GM23338 (cell line): ENCODE results near the gene GABRE. TPM values are rescaled to one million over a fixed set of nuclear protein-coding genes. Genes with fewer than 3 reads are reported as not detected.

ENCODE experiments used
- ATAC-seq: fragments of 200-7000 bp; cut with Tn5 transposase; 3 replicates; pipeline ENCODE4 v1.9.1; 2020
- DNase-seq: peaks from one replicate; pipeline ENCODE4 v3.0.0-alpha.2; 2015; ENCODE audit warnings: low spot score
- H2AFZ ChIP-seq: fragments of 200-600 bp; sonication (generic); 2 replicates; pipeline ENCODE4 v1.8.0; 2016; ENCODE audit warnings: antibody characterized with exemption, mild to moderate bottlenecking, moderate library complexity
- H3F3A ChIP-seq: fragments of 200-600 bp; sonication (generic); replicated peaks from 2 replicates; pipeline ENCODE4 v1.8.0; 2017; ENCODE audit warnings: antibody characterized with exemption, mixed run types, low read depth
- H3K27ac ChIP-seq: fragments of 200-600 bp; sonication (generic); 2 replicates; pipeline ENCODE4 v1.6.1; 2016; ENCODE audit warnings: low read depth
- H3K27me3 ChIP-seq: fragments of 200-600 bp; sonication (generic); 2 replicates; pipeline ENCODE4 v1.8.0; 2016; ENCODE audit warnings: mild to moderate bottlenecking, mixed run types, moderate library complexity; ENCODE audit not compliant: insufficient read depth
- H3K36me3 ChIP-seq: fragments of 200-600 bp; sonication (generic); 2 replicates; pipeline ENCODE4 v1.8.0; 2016; ENCODE audit warnings: mild to moderate bottlenecking; ENCODE audit not compliant: insufficient read depth
- H3K4me1 ChIP-seq: fragments of 200-600 bp; sonication (generic); 2 replicates; pipeline ENCODE4 v1.8.0; 2016; ENCODE audit warnings: mild to moderate bottlenecking, moderate library complexity; ENCODE audit not compliant: insufficient read depth
- H3K4me2 ChIP-seq: fragments of 200-600 bp; sonication (generic); 2 replicates; pipeline ENCODE4 v1.7.1; 2017; ENCODE audit warnings: mixed run types
- H3K4me3 ChIP-seq: fragments of 200-600 bp; sonication (generic); 2 replicates; pipeline ENCODE4 v1.6.1; 2016; ENCODE audit warnings: mixed run types
- H3K79me2 ChIP-seq: fragments of 200-600 bp; sonication (generic); replicated peaks from 2 replicates; pipeline ENCODE4 v1.8.0; 2017; ENCODE audit warnings: mild to moderate bottlenecking; ENCODE audit not compliant: insufficient read depth
- H3K9me2 ChIP-seq: fragments of 200-600 bp; sonication (generic); 2 replicates; pipeline ENCODE4 v1.8.0; 2017; ENCODE audit not compliant: insufficient read depth
- H4K20me1 ChIP-seq: fragments of 200-600 bp; sonication (generic); replicated peaks from 2 replicates; pipeline ENCODE4 v1.8.0; 2017; ENCODE audit warnings: mild to moderate bottlenecking; ENCODE audit not compliant: insufficient read depth
- H3K27ac Mint-ChIP-seq: 2 replicates; pipeline ENCODE4 v1.8.0; 2020; ENCODE audit warnings: inconsistent platforms, mild to moderate bottlenecking, moderate library complexity, mixed read lengths
- H3K27me3 Mint-ChIP-seq: 3 replicates; pipeline ENCODE4 v1.8.0; 2022; ENCODE audit warnings: low read depth, mild to moderate bottlenecking, moderate library complexity, mixed read lengths, inconsistent platforms; ENCODE audit not compliant: insufficient read depth, poor library complexity
- H3K36me3 Mint-ChIP-seq: 3 replicates; pipeline ENCODE4 v1.8.0; 2021; ENCODE audit warnings: low read depth, mild to moderate bottlenecking, inconsistent platforms, moderate library complexity, mixed read lengths
- H3K4me1 Mint-ChIP-seq: 3 replicates; pipeline ENCODE4 v1.8.0; 2020; ENCODE audit warnings: mild to moderate bottlenecking, inconsistent platforms, mixed read lengths
- H3K4me3 Mint-ChIP-seq: 3 replicates; pipeline ENCODE4 v1.8.0; 2021; ENCODE audit warnings: moderate library complexity, mild to moderate bottlenecking, inconsistent platforms, mixed read lengths
- H3K9me3 Mint-ChIP-seq: 3 replicates; pipeline ENCODE4 v1.8.0; 2020; ENCODE audit warnings: moderate library complexity, mild to moderate bottlenecking, inconsistent platforms, mixed read lengths
- CREB1 ChIP-seq: fragments of 250-450 bp; sonication (Bioruptor Pico); IDR thresholded peaks from 2 replicates; pipeline ENCODE4 v1.5.0; 2020; ENCODE audit warnings: low read depth, mild to moderate bottlenecking, moderate library complexity
- CTCF ChIP-seq, 2 experiments: fragments of 200-600 bp in 1 of 2; sonication (generic) in 1 of 2; conservative IDR thresholded peaks; 2 replicates each; pipeline versions ENCODE4 v1.5.1 to v1.6.1; 2016 to 2017; ENCODE audit warnings: antibody characterized with exemption in 2 of 2, low read depth in 2 of 2, mild to moderate bottlenecking in 2 of 2, moderate library complexity in 1 of 2
- ETS1 ChIP-seq: IDR thresholded peaks from 2 replicates; pipeline ENCODE4 v1.6.1; 2016; ENCODE audit warnings: antibody characterized with exemption
- EZH2 ChIP-seq: fragments of 200-600 bp; sonication (generic); IDR thresholded peaks from one replicate; pipeline ENCODE4 v1.8.0; 2017; ENCODE audit warnings: antibody characterized with exemption, mild to moderate bottlenecking, low read depth; ENCODE audit not compliant: unreplicated experiment
- EZH2phosphoT487 ChIP-seq: fragments of 200-600 bp; sonication (generic); IDR thresholded peaks from one replicate; pipeline ENCODE4 v1.8.1; 2018; ENCODE audit warnings: antibody characterized with exemption; ENCODE audit not compliant: unreplicated experiment
- JUNB ChIP-seq: IDR thresholded peaks from one replicate; pipeline ENCODE4 v1.6.1; 2016; ENCODE audit warnings: antibody characterized with exemption; ENCODE audit not compliant: unreplicated experiment
- NANOG ChIP-seq: IDR thresholded peaks from 2 replicates; pipeline ENCODE4 v1.6.1; 2016; ENCODE audit warnings: antibody characterized with exemption, borderline replicate concordance
- POLR2AphosphoS5 ChIP-seq: IDR thresholded peaks from 2 replicates; pipeline ENCODE4 v1.6.1; 2016; ENCODE audit warnings: antibody characterized with exemption, low read depth
- REST ChIP-seq: IDR thresholded peaks from one replicate; pipeline ENCODE4 v1.6.1; 2018; ENCODE audit warnings: antibody characterized with exemption; ENCODE audit not compliant: unreplicated experiment
- STAT1 ChIP-seq: IDR thresholded peaks from one replicate; pipeline ENCODE4 v1.6.1; 2016; ENCODE audit warnings: antibody characterized with exemption; ENCODE audit not compliant: unreplicated experiment
- ZNF114 ChIP-seq: fragments of 250-450 bp; sonication (Bioruptor Pico); IDR thresholded peaks from 2 replicates; pipeline ENCODE4 v1.5.0; 2020; ENCODE audit warnings: mild to moderate bottlenecking, moderate library complexity
- ZNF331 ChIP-seq: fragments of 250-450 bp; sonication (Bioruptor Pico); IDR thresholded peaks from 2 replicates; pipeline ENCODE4 v1.5.0; 2020; ENCODE audit warnings: low read depth, mild to moderate bottlenecking, moderate library complexity
- ZNF462 ChIP-seq: fragments of 250-450 bp; sonication (Bioruptor Pico); IDR thresholded peaks from 2 replicates; pipeline ENCODE4 v1.5.0; 2020; ENCODE audit warnings: mild to moderate bottlenecking, moderate library complexity
- polyA plus RNA-seq: library from polyadenylated mRNA; unstranded; fragments of >200 nt; fragmentation: Nextera tagmentation; extraction: Ambion mirVana; gene quantifications from 2 replicates; pipeline ENCODE4 v1.2.1, GENCODE V29; 2016
- total RNA-seq: library from RNA; depleted of rRNA; stranded (reverse); fragments of >200 nt; shearing (Covaris generic); gene quantifications from 2 replicates; pipeline ENCODE4 v1.2.3, GENCODE V29; 2014

The GABRE gene
- total and polyA plus RNA-seq, 2 experiments from 2014 or later: 4.9 to 8.3 TPM

GRCh38 chrX:151983186-151983585 is 8.7 kb upstream of the GABRE start:
- Histone ChIP-seq H3K4me2 (no peak overlapping the region), H4K20me1 (no peaks in the 10 kb centered on the region), H3K4me1 (no peaks in the 10 kb centered on the region), H3K36me3 (no peaks in the 10 kb centered on the region), H3K27ac (no peak overlapping the region), H3K79me2 (no peaks in the 10 kb centered on the region), H2AFZ (no peak overlapping the region), H3K4me3 (no peak overlapping the region), H3K27me3 (no peaks in the 10 kb centered on the region), H3F3A (no peaks in the 10 kb centered on the region), H3K9me2 (no peaks in the 10 kb centered on the region)
- ATAC-seq: no peak
- Mint-ChIP-seq H3K4me3 (no peak overlapping the region), H3K9me3 (no peaks in the 10 kb centered on the region), H3K27me3 (no peaks in the 10 kb centered on the region), H3K27ac (no peak overlapping the region), H3K4me1 (no peaks in the 10 kb centered on the region), H3K36me3 (no peaks in the 10 kb centered on the region)
- DNase-seq: no peak
- TF ChIP-seq ZNF114 (CRISPR knock-in tag) (no peak), POLR2AphosphoS5 (no peak), STAT1 (no peak), ZNF331 (CRISPR knock-in tag) (no peak), JUNB (no peak), ZNF462 (CRISPR knock-in tag) (no peak), ETS1 (no peak), CTCF (conservative IDR thresholded peaks at IDR 0.05; ENCODE audit: low read depth in 2 of 2) (no peak), EZH2phosphoT487 (no peak), REST (no peak), NANOG (no peak), EZH2 (no peak), CREB1 (CRISPR knock-in tag) (no peak)
